PFSK-1 (cell line): ENCODE data around the gene LSM12.

Source experiments
- POLR2AphosphoS5 ChIP-seq: IDR thresholded peaks from 2 replicates; pipeline ENCODE4 v1.6.1; 2012; ENCODE audit warnings: low read depth, mild to moderate bottlenecking, control low read depth, low read length, moderate library complexity
- SIN3A ChIP-seq: IDR thresholded peaks from 2 replicates; pipeline ENCODE4 v1.6.1; 2012; ENCODE audit warnings: mild to moderate bottlenecking, low read length, moderate library complexity, borderline replicate concordance; ENCODE audit not compliant: insufficient read depth
- TAF1 ChIP-seq: IDR thresholded peaks from 2 replicates; pipeline ENCODE4 v1.6.1; 2012; ENCODE audit warnings: low read length, control low read depth, borderline replicate concordance; ENCODE audit not compliant: insufficient read depth
- TF ChIP-seq, protein P1 (sequence below), 2 experiments: IDR thresholded peaks; 2 replicates each; pipeline versions ENCODE4 v1.6.1 to v1.8.0; 2011 to 2012; ENCODE audit warnings: low read depth in 2 of 2, low read length in 2 of 2, control low read depth in 1 of 2, inconsistent platforms in 1 of 2, mild to moderate bottlenecking in 1 of 2, moderate library complexity in 1 of 2; ENCODE audit not compliant: insufficient read depth in 1 of 2

DNA sequence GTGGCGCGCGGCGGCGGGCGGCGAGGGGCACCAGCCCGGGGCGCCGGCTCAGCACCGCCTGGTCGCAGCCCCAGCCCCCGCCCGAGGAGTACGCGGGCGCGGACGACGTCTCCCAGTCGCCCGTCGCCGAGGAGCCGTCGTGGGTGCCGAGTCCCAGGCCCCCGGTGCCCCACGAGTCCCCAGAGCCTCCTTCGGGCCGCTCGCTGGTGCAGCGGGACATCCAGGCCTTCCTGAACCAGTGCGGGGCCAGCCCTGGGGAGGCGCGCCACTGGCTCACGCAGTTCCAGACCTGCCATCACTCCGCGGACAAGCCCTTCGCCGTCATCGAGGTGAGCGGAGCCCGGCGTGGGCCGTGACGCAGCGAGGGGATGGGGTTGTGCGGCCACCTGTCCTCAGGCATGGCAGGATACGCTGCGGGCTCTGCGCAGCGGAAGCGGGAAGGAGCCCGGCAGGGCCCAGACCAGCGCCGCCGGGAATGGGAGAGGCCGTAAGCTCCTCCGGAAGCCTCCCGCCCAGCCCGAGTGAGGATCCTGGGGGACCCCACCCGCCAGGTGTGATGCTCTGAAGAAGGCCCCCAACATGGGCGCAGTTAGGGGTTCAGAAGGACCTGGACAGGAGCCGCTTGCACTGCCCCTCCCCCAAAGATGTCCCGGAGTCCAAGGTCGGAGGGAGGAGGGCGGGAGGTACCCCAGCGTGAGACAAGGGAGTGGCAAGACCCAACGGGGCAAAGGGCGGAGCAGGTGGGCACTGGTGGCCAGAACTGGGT is 61.5 kb downstream of the LSM12 start:
- TF ChIP-seq TAF1 (no peak), POLR2AphosphoS5 (no peak), SIN3A (no peak)
- TF ChIP-seq, protein P1, sequence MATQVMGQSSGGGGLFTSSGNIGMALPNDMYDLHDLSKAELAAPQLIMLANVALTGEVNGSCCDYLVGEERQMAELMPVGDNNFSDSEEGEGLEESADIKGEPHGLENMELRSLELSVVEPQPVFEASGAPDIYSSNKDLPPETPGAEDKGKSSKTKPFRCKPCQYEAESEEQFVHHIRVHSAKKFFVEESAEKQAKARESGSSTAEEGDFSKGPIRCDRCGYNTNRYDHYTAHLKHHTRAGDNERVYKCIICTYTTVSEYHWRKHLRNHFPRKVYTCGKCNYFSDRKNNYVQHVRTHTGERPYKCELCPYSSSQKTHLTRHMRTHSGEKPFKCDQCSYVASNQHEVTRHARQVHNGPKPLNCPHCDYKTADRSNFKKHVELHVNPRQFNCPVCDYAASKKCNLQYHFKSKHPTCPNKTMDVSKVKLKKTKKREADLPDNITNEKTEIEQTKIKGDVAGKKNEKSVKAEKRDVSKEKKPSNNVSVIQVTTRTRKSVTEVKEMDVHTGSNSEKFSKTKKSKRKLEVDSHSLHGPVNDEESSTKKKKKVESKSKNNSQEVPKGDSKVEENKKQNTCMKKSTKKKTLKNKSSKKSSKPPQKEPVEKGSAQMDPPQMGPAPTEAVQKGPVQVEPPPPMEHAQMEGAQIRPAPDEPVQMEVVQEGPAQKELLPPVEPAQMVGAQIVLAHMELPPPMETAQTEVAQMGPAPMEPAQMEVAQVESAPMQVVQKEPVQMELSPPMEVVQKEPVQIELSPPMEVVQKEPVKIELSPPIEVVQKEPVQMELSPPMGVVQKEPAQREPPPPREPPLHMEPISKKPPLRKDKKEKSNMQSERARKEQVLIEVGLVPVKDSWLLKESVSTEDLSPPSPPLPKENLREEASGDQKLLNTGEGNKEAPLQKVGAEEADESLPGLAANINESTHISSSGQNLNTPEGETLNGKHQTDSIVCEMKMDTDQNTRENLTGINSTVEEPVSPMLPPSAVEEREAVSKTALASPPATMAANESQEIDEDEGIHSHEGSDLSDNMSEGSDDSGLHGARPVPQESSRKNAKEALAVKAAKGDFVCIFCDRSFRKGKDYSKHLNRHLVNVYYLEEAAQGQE (IDR thresholded peaks at IDR 0.05; ENCODE audit: insufficient read depth in 1 of 2, low read depth in 2 of 2, low read length in 2 of 2) = no peak
